GM12864 (cell line): ENCODE data around the gene TMEM208.

Experiments
- DNase-seq: peaks from one replicate; pipeline ENCODE4 v3.0.0-alpha.2; 2011; ENCODE audit warnings: low read depth
- H3K4me3 ChIP-seq: 2 replicates; pipeline ENCODE4 v1.5.1; 2011; ENCODE audit warnings: mild to moderate bottlenecking, low read depth, low read length, control low read depth
- CTCF ChIP-seq: IDR thresholded peaks from 2 replicates; pipeline ENCODE4 v1.5.1; 2011; ENCODE audit warnings: low read depth, mild to moderate bottlenecking, moderate library complexity, low read length, control low read depth, inconsistent platforms; ENCODE audit errors: missing control alignments

TMEM208 gene

GRCh38 chr16:67270931-67271338 is 44.0 kb downstream of the TMEM208 start:
- no peak overlapping the region for H3K4me3 ChIP-seq
- TF ChIP-seq CTCF = no peak

GRCh38 chr16:67271446-67271845 is 44.5 kb downstream of the TMEM208 start:
- TF ChIP-seq CTCF = no peak
- no peak for DNase-seq
- H3K4me3 ChIP-seq = no peak overlapping the region

More at GRCh38 chr16:67270931-67271338, 44.0 kb downstream of the TMEM208 start:
- no peak for DNase-seq

DNA sequence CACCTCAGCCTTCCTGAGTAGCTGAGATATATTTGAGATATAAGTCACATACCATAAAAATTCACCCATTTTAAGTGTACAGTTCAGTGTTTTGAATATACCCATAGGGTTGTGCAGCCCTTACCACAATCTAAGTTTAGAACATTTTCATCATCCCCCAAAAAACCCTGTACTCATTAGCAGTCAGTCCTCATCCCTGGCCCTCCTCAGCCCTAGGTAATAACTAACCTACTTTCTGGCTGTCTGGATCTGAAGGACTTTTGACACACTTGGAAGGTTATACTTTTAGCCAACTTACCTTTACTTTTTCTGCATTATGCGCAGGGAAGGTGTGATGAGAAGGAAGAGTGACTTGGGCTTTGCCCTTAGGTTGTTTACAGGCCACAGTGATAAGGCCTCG is 48.4 kb downstream of the TMEM208 start:
- no peak for TF ChIP-seq CTCF
- no peak overlapping the region for H3K4me3 ChIP-seq
- DNase-seq = no peak

GRCh38 chr16:67277294-67277998 is 50.5 kb downstream of the TMEM208 start:
- no peak for DNase-seq
- H3K4me3 ChIP-seq = no peak overlapping the region

GRCh38 chr16:67277999-67278772 is 51.3 kb downstream of the TMEM208 start:
- DNase-seq = no peak

More at GRCh38 chr16:67277294-67277998, 50.5 kb downstream of the TMEM208 start:
- no peak for TF ChIP-seq CTCF

More at GRCh38 chr16:67277999-67278772, 51.3 kb downstream of the TMEM208 start:
- H3K4me3 ChIP-seq = peak overlapping the region; percentile 81
- TF ChIP-seq CTCF = no peak
